AG09319 (cell line): ENCODE data around the gene BPIFB3.

ENCODE experiments used
- DNase-seq: peaks from one replicate; pipeline ENCODE4 v3.0.0-alpha.2; 2010; ENCODE audit warnings: low read depth; ENCODE audit errors: extremely low read depth
- TF ChIP-seq, protein P1 (sequence below): IDR thresholded peaks from 2 replicates; pipeline ENCODE4 v1.5.1; 2011; ENCODE audit warnings: low read depth, mild to moderate bottlenecking, inconsistent platforms, low read length, moderate library complexity

Gene BPIFB3

DNA sequence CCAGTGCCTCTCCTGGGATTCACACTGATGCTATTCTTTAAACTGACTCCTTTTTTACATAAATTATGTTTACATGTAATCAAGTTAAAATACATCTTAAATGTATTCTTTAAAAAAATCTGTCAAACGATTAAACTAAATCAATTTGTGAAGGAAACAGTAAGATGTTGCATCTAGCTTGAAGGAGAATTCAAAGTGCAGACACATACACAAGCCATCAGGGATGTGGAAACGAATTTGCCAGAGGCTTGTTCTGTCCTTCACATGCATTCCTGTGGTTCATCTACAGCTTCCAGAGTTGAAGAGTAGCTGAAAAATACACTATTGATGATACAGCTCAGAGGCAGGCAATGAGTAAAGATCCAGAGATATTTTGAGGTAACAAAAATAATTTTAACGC lies 7.3 kb upstream of the BPIFB3 start:
- DNase-seq, result no peak
- TF ChIP-seq, protein P1, sequence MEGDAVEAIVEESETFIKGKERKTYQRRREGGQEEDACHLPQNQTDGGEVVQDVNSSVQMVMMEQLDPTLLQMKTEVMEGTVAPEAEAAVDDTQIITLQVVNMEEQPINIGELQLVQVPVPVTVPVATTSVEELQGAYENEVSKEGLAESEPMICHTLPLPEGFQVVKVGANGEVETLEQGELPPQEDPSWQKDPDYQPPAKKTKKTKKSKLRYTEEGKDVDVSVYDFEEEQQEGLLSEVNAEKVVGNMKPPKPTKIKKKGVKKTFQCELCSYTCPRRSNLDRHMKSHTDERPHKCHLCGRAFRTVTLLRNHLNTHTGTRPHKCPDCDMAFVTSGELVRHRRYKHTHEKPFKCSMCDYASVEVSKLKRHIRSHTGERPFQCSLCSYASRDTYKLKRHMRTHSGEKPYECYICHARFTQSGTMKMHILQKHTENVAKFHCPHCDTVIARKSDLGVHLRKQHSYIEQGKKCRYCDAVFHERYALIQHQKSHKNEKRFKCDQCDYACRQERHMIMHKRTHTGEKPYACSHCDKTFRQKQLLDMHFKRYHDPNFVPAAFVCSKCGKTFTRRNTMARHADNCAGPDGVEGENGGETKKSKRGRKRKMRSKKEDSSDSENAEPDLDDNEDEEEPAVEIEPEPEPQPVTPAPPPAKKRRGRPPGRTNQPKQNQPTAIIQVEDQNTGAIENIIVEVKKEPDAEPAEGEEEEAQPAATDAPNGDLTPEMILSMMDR, result no peak

DNA sequence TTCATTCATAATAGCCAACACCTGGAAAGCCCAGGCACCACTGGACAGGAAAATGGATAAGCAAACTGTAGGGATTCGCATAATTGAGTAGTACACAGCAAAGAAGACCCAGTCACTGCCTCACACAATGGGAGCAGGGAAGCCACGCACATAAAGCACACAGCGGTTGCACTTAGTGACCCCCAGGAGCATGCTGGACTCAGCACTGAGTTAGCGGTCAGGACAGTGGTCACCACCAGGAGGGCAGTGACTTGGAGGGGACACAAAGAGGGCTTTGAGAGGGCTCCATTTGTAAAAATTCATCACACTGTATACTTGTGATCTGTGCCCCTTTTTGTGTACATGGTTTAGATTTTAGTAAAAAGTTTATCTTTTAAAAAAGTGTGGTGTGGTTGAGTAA lies 2.4 kb upstream of the BPIFB3 start:
- TF ChIP-seq, protein P1, result no peak
- DNase-seq, result no peak

DNA sequence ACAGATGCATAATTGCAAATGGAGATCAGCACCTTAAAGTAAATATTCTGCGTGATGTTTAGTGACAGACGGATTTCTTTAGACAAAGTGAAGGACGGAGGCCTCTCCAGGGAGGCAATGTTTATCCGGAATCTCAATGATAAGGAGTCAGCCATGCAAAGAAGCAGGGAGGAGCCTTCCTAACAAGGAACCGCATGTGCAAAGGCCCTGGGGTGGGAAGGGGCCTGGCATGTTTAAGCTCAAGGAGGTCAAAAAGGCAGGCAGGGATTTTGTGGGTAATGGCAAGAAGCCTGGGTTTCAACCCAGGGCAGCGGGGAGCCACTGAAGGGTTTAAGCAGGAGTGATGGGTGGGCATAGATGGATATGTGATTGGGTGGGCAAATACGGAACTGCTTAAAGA lies 678 bp downstream of the BPIFB3 start:
- TF ChIP-seq, protein P1, result no peak
- no peak for DNase-seq

DNA sequence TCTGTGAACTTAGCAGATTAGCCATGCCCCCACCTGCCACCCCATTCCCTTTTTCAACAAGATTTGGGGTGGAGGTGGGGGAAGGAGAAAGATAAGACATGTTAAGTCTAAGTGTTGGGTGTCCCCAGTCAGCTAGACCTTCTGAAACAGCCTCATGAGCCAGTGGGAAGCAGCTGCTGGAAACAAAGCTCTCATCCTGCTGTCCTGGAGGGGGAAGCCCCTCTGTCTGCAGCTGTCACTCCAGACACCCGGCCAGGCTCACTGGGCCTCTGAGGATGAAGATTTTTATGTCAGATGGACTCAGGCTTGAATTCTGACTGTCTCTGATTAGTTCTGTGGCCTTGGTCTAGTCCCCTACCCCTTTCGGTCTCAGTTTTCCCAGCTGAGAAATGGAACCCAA lies 1.1 kb downstream of the BPIFB3 start:
- no peak for DNase-seq
- TF ChIP-seq, protein P1, result no peak

DNA sequence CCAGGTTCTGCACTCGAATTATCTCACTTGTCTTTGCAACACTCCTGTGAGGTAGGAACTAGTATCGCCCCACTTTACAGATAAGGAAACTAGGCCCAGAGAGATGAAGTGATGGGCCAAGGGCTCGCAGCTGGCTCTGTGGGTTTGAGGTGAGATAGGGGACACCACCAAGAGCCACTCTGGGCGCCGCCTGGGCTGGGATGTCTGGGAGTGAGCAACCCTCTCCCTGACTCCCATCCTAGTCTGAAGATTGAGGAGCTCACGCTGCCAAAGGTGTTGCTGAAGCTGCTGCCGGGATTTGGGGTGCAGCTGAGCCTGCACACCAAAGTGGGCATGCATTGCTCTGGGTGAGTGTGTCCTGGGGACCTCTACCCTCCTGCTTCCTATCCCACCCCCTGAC lies 5.4 kb downstream of the BPIFB3 start:
- TF ChIP-seq, protein P1, result no peak
- DNase-seq, result no peak

DNA sequence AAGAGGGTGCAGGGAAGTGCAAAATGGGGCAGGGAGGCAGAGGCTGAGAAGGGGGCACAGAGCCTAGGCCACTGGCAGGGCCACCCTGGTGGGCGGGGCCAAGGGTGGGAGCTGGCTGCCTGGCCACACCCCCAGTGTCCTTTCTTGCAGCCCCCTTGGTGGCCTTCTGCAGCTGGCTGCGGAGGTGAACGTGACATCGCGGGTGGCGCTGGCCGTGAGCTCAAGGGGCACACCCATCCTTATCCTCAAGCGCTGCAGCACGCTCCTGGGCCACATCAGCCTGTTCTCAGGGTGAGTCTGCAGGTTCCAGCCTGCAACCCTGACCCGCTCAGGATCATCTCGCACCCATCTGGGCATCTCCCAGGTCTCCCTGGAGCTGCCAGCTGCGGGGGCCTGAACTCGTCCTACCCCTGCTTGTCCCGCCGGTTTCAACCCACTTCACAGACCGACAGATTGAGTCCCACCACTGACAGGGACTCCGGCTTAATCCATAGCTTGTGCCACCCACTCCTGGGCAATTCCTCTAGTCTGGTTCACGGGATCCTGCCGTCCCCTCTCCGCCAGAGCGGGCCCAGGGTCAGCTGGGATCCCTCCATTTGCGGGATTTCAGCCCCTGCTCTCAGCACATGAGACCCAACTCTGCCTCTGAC lies 6.2 kb downstream of the BPIFB3 start:
- TF ChIP-seq, protein P1, result no peak
- no peak for DNase-seq

DNA sequence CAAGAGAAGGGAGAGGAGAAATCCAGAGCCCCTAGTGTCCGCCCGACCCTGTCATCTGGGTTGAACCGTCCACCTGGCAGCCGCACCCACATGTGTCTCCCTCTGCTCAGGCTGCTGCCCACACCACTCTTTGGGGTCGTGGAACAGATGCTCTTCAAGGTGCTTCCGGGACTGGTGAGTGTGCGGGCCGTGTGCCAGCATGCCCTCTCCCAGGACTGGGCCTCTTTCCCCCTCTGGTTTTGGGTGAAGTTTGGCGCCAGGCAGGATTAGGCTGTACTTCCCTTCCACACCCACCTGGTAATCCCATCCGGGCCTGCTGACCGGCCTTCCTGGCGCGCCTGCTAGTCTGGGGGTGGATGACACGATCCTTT lies 7.9 kb downstream of the BPIFB3 start:
- no peak for DNase-seq
- TF ChIP-seq, protein P1, result no peak
